Lung microvascular endothelial cell (primary cell): ENCODE measurements around the gene ANKRD23. TPM values are rescaled to one million over a fixed set of nuclear protein-coding genes. Genes with fewer than 3 reads are reported as not detected.
"Not testable (repeated sequence)": the region's sequence is repeated elsewhere in the genome, so short reads cannot be mapped to it uniquely, and the experiment has no call there.

ENCODE experiments used
- DNase-seq, 2 donors: peaks; one replicate each; pipeline versions ENCODE4 v3.0.0 to v3.0.0-alpha.2; 2010; ENCODE audit warnings: low read depth in 2 of 2
- total RNA-seq: library from RNA; depleted of rRNA; stranded (reverse); fragments of >200 nt; gene quantifications from 2 replicates; pipeline ENCODE4 v1.2.1, GENCODE V29; 2014

The ANKRD23 gene
- total RNA-seq, 1 donor from 2014 or later = 0.79 TPM

DNA sequence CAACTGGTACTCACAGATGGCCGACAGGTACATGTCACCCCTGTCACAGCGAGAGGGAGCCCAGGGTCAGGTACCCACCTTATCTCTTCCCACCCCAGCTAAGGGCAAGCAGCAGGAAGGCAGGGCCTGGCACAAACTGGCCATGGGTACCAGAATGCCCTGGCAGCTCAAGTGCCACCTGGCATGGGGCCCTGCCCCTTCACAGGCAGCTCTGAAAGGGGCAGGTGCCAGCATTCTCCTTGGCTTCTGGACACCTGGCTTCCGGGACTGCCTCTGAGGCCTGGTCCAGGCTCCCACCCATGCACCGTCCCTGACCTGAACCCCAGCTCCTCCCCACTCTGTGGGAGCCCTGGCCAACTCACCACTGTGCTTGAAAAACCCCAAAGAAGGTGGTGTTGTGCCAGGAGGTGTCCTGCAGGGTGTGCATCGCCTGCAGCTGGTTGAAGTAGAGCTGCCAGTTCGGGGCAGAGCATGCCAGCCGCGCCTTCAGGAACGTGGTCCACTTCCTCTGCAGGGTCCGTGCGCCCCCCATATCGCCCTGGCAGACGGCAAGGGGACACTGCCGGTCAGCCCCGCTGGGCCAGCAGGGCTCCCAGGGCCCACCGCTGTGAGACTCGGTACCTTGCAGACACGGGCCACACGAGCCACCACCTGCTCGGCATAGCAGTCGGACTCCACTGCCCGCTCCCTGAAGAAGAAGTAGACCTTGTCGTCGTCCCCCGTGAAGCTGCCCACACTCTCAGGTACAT lies 20.7 kb upstream of the ANKRD23 start:
- no peak for DNase-seq

- DNase-seq = no peak
Measured at GRCh38 chr2:96863575-96864342, 19.9 kb upstream of the ANKRD23 start.

DNA sequence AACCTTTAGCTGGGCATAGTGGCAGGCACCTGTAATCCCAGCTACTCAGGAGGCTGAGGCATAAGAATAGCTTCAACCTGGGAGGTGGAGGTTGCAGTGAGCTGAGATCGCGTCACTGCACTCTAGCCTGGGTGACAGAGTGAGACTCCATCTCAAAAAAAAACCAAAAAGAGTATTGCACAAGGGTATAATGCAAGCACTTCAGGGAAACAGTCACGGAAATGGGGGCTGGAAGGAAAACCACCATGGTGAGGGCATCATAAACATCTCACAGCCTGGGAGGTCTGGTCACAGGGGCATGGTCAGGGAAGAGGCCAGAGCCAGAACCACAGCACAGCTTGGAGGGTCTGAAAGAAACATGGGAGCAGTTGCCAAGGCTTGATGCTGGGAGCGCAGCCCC lies 19.2 kb upstream of the ANKRD23 start:
- not testable (repeated sequence) for DNase-seq

DNA sequence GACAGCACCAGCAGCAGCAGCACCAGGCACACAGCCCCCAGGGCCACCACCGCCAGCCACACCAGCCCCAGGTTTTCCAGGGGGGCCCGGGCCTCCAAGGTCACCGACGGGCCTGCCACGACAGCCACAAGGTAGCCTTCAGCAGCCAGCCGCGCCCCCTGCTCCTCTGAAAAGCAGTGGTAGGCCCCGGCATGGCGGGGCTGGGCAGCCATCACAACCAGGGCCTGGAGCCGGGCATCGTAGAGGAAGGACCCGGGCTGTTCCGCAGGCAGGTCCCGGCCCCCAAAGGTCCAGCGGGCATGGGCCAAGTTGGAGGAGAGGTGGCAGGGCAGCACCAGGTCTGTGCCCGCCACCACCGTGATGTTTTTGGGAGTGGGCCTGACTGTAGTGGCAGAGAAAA lies 17.3 kb upstream of the ANKRD23 start:
- DNase-seq = no peak

DNA sequence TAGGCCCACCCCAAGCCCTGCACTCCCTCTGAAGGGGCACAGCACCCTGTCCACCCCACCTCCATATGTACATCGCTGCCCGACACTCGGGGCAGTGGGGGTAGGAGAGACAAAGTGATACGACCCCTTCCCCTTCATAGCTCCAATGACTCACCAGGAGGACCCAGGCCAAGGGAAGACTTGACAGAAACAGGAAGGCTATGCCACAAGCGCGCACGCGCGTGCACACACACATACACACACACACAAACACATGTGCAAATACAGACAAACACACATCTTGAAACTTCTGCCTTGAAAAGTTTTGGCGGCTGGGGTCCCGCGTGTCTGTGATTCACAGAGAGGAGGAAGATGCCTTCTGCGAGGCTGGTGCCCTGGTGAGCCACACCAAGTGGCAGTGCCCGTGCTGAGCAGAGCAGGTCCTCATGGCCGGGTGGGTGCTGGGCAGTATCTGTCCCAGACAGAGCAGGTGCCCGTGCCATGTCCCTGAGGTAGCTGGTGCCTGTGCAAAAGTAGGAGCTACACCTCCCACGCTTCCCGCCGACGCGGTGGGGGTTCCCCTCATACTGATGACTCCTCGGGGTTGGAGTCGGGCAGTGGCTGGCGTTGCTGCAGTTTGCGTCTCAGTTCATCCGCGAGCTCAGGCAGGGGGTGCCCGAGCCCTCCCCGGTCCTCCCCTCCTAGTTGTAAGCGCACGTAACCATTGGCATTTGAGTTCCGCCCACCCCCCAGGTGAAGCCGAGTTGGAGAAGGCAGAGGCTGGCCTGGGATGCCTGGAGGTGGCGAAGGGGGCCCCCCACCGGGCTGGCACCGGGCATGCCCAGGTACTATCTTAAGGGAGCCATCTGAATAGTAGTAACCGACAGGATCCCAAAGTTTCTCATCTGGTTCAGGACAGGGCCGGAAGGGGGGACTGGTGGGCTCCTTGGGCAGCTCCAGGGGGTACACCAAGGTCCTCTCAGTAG lies 16.5 kb upstream of the ANKRD23 start:
- no peak for DNase-seq

DNA sequence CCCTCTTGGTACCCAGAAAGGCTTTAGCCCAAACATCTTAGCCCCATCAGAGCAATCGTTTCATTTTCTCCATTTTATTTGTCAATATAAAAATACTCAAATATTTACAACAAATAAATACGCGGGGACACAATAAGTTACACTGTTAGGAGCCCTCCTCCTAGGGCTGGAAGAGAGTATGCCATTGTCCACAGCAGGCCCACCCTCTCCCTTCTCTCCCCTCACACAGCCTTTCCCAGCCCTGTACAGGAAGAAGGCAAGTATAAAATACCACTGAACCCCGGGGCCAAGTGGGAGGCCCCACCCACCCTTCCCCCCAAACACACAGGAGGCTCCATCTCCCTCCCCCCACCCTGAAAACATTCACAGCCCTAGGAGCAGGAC lies 15.9 kb upstream of the ANKRD23 start:
- DNase-seq = no peak

- DNase-seq = no peak
Measured at GRCh38 chr2:96859099-96859649, 15.4 kb upstream of the ANKRD23 start.

- DNase-seq = peak; percentile 99
Measured at GRCh38 chr2:96857667-96858372, 14.0 kb upstream of the ANKRD23 start, which contains the start of gene ANKRD39. ANKRD39 (minus strand) TSS chr2:96858016; CDS start chr2:96857987, 29 bp downstream.

DNA sequence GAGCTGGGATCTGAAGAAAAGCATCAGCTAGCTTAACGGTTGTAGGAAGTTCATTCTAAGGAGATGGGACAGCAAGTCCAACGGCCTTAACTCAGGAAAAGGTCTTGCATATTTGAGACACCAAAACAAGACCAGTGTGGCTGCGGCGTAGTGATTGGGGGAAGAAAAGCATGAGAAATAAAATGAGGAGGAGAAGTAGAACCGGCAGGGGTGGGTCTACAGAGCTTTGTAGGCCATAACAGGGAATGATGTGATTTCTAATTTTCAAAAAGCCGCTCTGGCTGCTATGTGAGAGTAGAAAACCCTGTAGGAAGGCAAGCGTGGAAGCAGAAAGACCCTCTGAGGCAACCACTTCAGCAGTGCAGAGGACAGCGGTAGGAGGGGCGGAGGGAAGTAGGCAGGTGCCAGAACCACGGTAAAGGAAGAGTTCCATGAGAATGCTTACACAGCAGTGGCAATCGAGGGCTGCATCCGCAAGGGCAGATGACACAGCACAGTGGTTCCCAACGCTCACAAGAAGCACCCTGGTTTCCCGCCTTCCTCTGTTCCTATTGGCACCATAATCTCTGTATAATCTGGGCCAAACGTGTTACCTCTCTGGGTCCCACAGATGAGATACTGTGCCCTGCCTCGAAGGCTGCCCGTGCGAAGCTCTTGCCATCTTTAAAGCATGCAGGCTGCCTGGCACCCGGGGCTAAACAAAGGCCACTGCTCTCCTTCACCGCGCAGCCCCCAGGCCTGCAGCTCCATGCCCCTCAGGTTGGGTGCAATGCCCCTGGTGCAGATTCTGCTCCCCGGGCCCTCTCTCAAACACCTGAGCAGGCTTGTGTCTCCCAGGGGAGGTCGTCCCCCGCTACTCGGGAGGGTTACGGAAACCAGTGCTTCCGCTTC lies 13.2 kb upstream of the ANKRD23 start:
- peak in 1 of 2 donors; percentile 50 for DNase-seq

DNA sequence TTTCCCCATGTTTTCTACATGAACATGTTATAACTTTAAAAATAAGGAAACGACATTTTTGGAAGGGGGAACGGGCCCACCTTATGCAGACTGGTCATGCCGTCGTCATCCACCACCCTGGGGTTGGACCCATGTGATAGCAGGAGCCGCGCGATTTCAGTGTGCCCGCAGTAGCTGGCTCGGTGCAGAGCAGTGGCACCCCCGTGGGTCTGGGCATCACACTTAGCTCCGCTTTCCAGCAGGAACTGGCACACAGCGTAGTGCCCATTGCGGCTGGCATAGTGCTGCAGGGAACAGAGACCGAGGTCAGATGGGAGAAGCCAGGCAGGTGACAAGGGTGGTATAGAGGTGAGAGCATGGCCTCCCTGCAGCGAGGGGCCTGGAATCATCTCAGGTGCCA lies 9.5 kb upstream of the ANKRD23 start:
- no peak for DNase-seq

- no peak for DNase-seq
Measured at GRCh38 chr2:96852667-96853066, 8.8 kb upstream of the ANKRD23 start.

GRCh38 chr2:96848264-96848663 lies 4.4 kb upstream of the ANKRD23 start:
- DNase-seq = no peak

GRCh38 chr2:96847586-96847985 lies 3.8 kb upstream of the ANKRD23 start:
- DNase-seq = no peak

GRCh38 chr2:96846825-96847224 lies 3.0 kb upstream of the ANKRD23 start:
- no peak for DNase-seq

DNA sequence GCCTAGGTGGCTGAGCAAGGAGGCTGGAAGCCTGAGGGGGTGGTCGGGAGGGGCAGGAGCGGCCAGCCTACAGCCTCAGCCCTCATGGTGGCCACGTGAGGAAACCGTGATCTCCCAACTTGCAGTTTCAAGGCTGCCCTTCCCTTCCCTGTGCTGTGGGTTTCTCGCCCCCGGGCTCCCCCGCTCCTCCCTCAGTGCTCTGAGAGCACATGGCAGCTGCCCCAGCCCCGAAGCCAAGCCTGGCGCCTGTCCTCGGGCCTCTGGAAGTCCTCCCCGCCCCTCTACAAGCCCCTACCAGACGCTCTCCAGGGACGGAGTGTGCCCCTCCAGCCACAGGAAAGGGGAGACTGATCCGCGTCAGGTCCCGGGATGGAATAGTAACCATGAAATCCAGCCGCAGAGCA lies 586 bp upstream of the ANKRD23 start:
- no peak for DNase-seq

DNA sequence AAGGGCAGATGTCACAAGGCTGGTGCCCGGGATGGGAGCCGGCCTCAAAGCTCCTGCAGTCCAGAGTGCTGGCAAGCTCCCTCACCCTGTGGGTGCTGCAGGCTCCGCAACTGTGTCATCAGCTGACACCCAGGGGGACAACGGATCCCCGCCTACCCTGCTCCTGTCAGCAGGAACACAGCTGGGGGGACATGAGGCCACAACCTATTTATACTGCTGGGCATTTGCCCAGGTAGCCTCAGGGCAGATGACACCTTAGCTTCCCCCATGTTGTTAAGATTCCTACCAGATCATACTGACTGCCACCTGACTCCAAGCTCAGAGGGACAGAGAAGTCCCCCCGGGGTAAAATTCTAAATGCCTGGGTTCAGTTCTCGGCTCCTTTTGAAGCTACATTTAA lies 1.2 kb downstream of the ANKRD23 start:
- no peak for DNase-seq

DNA sequence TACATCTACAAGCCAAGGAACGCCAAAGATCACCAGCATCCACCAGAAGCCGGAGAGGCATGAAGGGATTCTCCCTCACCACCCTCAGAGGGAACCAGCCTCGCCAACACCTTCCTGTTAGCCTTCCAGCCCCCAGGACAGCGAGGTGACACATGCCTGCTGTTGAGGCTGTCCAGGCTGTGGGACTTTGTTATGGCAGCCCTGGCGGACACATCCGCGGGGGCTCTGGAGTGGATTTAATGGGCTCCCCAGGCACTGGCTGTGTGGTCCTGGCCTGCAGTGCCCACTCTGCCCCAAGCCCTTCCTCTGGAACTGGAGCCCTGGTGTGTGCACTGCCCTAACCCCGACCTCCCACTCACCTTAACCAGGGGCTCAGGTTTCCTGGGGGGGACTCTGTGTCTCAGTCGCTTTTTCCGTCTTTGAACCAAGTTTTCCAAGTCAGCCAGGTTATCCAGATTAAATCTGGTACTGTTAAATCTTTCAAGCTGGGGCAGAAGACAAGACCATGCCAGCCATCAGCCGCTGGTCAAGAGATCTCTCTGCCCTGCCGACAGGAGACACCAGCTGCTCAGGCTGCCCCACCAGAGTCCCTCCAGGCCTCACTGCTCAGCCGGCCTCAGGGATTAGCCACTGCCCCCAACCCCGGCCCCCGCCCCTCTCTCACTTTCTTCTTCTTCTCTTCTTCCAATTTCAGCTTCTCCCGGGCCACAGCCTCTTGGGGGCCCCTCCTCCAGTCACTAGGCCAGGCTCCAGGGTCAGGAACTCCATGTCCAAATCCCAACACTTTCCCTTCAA lies 1.9 kb downstream of the ANKRD23 start:
- no peak for DNase-seq

DNA sequence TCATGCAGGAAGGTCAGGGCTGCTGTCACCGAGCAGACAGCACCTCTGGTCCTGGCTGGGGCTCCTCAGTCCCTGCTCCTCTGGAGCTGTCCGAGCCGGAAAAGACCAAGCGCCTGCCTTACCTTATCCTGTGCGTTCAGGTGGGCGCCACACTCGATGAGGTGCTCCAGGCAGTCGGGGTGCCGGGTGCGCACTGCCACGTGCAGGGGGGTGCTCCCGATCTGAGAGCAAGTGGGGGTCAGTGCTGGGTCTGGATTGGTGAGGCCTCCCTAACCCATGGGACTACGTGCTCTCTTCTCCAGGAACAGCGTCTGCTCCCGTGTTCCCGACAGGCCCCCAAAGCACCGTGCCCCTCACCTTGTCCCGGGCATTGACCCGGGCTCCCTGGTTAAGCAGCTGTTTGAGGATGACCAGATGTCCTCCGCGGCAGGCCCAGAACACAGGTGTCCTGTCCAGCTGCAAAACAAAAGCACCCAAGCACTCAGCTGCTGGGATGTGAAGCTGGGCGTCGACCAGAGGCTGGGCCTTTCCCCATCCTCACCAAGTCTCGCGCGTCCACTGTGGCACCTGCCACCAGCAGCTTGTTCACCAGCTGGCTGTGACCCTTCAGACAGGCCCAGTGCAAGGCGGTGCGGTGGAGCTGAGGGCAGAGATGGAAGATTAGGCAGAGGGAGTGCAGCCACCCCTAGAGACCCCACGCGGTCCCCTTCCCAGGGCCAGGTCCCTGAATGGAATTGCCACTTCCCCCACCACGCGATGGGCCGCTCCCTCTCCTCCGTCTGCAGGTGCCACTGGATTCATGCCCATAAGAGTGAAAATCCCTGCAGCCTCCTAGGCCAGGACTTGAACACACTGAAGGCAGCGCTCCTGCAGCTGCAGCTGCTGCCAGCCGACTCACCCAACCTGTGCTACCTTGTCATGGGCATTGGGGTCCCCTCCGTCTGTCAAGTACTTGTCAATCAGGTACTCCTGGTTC lies 3.7 kb downstream of the ANKRD23 start:
- DNase-seq = no peak
